Measurements from ENCODE around the gene CABP5.

- TF ChIP-seq GATA2 (IDR thresholded peaks at IDR 0.05; ENCODE audit: low read depth, low read length) (no peak), GATA3 (IDR thresholded peaks at IDR 0.05; ENCODE audit: low read depth, low read length) (no peak)
Measured at GRCh38 chr19:48010932-48011758, 32.7 kb downstream of the CABP5 start.
